Cerebellar cortex (tissue), 1 donor: ENCODE data around the gene KCNIP1.
"Not testable (repeated sequence)": the region's sequence is repeated elsewhere in the genome, so short reads cannot be mapped to it uniquely, and the experiment has no call there.

Source experiments
- DNase-seq: peaks from one replicate; pipeline ENCODE4 v3.0.0-alpha.2; 2015; ENCODE audit warnings: low spot score

The KCNIP1 gene

DNA sequence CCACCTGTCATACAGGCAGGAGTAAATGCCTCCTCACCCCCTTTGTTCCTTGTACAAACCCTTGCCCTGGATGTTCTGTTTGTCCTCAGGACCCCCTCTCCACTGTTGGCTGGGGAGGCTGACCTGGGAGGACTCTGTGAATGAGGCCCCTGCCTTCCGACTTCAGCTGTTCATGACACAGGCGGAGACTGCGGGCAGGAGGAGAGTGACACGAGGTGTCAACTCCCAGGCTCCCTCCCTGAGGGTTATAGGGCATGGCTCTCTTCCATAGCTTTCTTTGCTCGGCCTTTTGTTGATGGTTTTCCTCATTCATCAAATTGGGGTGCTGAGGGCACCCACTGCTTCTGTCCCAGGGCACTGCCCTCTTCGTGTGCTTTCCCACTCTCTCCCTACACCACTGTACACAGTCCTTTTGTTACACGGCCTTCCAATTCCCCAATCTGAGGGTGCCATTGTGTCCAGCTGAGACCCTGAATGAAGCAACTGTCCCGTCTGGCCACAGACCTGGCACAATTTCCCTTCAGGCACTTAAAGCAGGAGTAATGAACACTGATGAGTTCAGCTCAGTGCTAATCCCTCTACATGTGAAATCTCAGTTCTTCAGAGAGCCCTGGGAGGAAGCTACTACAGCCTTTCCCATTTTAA lies 33.8 kb downstream of the KCNIP1 start:
- DNase-seq, result no peak

DNA sequence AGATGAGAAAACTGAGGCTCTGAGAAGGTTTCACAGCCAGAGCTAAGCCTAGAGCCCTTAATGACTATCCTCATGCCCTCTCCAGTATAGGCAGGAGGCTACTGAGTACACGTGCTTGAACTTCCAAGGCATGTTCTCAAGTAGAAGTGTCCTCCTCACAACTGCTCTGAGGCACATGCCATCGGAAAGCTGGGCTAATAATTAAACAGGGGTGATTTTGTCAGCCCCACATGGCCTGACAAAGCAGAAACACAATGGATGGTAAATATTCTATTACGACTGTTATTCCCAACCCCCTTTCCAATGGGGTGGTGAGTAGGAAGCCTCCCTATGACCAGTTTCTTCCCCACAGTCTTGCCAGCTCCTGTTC lies 34.3 kb downstream of the KCNIP1 start:
- no peak for DNase-seq

DNA sequence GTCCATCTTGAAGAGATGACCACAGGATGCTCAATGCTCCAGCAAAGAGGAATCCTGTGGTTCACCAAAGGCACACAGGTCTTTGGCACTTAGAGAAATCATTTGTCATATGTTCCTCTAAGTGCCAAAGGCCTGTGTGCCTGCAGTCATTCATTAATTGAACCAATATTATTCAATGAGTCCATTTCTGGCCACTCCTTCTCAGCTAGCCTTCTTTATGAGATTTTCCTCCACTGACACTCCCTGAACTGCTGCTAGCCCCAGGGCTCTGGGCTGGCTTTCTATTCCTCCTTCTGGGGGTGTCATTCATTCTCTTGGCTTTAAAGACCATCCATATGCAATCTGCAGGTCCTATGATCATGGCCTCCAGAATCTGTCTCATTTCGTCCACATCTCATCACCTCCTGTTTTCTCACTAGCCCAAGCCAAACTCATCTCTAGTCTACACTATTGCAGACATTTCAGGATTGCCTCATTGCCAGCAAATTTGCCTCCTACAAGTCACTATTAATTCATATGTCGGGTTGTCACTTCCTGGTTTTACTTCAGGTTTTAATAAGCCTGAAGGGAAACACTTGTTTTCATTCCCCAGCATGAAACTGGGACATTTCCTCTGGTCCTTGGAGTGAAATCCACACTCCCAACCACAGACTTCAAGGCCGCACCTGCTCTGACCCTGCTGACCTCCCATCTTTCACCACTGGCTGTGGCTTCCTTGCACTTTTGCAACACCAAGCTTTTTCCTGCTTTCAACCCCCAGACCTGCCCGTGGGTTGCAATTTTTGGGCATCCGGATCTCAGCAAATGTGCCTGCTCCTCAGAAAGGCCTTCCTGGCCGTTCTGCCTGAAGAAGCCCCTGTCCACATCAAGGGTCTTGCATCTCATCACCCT lies 35.1 kb downstream of the KCNIP1 start:
- no peak for DNase-seq

DNA sequence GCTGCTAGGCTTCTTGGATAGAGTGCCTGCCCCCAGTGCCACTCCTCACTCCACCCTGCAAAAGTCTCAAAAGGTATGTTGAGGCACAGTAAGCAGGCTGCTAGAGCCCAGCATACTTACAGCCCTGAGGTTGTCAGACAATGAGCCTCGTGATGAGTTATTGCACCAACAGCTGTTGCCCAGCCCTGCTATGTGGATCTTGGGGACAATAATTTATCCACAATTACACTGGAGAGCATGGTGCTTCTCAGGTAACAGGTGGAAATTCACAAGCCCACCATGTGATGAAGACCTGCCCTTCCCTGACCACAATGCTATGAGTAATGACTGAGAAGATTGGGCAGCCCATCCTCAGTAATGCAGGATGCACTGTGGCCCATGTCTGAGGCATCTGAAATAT lies 36.5 kb downstream of the KCNIP1 start:
- no peak for DNase-seq

DNA sequence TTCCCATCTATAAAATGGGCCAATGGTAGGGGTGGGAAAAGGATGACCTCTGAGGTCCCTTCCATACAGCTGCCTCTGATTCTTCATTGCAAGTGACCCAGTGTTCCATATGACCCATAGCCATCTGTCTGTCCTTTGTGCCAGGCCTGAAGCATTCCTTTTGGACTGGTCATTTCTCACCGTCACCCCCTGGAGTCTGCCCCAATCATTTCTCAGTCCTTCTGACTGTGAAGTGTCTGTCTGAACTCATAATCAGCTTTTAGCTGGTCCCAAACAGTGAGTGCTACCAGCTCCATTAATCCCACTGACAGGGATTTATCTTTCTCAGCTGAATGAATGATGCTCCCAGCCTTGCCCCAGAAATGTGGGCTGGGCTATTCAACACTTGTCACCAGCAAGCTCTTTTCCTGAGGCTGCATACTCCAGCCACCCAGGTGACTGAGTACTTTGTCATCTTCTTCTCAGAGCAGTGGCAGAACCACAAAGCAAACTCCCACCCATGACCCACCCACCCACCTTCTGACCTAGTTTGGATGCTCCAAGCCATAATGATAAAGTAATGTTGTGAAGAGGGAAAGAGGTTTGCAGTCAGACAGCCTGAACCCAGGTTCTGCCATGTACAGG lies 37.4 kb downstream of the KCNIP1 start:
- no peak for DNase-seq

DNA sequence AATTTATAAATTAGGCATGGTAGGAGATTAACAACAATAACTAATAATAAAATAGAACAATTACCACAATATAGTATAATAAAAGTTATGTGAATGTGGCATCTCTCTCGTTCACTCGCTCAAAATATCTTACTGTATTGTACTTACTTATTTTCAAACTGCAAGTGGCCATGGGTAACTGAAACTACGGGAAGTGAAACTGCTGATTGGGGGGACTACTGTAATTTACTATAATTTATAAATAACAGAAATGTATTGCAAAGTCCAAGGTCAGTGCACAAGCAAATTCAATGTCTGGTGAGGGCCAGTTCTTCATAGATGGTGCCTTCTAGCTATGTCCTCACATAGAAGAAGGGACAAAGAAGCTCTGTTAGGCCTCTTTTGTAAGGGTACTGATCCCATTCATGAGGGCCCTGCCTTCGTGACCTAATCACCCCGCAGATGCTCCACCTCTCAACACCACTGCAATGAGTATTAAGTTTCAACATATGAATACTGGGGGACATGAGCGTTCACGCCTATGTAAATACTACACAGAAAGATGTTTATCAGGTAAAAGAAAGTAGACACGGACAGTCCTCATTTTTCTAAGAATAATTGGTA lies 39.0 kb downstream of the KCNIP1 start:
- DNase-seq, result no peak

DNA sequence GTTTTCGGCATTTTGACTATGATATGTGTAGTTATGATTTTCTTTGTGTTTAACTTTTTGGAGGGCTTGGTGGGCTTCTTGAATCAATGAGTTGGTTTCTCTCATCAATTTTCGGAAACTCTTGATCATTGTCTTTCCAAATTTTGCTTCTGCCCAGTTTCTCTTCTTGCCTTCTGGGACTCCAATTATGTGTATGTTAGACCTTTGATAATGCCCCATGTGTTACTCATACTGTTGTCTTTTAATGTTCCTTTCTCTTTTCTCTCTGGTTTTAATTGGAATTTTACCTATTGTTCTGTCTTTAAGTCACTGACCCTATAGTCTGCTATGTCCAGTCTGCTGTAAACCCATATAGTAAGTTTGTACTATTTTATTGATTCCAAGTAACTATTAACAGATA lies 41.5 kb downstream of the KCNIP1 start:
- DNase-seq, result no peak

DNA sequence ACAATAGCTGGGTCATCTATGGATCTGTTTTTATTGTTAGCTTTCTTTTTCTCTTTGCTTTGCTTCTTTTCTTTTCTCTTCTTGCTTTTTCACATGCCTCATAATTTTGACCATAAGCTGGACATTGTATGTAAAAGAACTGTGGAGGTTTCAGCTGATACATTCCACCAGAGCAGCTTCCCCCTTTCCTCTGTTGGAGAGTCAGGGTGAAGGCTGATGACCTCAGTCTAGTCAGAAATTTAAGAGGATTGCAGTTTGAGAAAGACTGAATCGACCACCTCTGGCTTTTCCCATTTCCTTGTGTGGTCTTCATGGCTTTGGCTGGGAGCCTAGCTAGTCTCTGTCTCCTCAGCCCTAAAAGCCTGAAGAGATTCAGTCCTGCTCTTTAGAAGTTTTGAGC lies 42.0 kb downstream of the KCNIP1 start:
- DNase-seq, result no peak

DNA sequence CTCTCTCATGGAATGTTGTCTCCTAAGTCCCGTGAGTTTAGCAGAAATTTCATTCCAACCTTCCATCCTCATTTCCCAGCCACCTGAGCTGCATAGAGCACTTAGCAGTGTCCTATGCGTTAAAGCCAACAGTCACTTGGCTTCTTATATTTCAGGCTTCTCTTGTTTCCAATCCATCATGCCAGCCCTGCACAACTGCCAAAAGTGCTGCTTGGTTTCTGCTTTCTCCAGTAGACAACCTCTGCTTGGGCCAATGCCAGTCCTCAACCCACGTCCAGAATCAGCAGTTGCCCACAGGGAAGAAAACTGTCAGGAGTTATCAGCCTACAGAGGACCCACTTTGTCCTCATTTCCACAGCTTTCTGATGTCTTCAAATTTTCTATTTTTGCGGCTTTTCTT lies 42.5 kb downstream of the KCNIP1 start:
- DNase-seq, result no peak

DNA sequence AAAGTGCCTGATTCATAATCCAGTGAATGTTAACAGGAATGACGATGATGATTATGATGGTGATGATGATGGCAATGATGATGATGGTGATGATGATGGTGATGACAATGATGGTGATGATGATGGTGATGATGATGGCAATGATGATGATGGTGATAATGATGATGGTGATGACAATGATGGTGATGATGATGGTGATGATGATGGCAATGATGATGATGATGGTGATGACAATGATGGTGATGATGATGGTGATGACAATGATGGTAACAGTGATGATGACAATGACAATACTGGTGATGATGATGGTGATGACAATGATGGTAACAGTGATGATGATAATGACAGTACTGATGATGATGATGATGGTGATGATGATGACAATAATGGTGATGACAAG lies 46.6 kb downstream of the KCNIP1 start:
- DNase-seq, result not testable (repeated sequence)

DNA sequence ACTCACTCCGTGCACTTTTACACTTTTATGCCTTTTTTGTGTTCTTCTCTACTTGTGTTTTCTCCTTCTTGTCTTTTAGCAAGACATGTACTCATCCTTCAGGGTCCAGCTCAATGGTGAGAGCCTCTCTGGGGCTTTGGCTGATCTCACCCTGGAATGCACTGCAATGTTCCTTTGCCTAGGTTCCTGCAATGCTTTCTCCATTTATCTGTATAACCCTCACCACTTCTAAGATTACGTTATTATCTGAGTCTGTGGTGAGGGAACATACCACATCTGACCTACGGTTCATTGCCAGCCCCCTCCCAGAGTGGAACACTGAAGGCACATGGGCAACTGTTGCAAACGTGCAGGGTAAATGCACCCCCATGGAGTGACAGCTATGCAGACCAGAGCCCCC lies 47.3 kb downstream of the KCNIP1 start:
- no peak for DNase-seq

DNA sequence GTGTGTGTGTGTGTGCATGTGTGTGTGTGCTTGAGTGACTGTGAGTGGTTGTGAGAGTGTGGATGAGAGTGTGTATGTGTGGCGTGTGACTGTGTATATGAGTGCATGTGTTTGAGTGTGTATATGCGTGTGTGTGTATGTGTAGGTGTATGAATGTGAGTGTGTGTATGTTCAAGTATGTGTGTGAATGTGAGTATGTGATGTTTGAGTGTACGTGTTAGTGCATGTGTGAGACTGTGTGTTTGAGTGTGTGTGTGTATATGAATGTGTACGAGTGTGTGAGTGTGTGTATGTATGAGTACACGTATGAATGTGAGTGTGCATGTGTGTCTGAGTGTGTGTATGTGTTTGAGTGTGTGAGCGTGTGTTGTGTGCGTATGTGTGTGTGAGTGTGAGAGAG lies 47.8 kb downstream of the KCNIP1 start:
- DNase-seq, result no peak

DNA sequence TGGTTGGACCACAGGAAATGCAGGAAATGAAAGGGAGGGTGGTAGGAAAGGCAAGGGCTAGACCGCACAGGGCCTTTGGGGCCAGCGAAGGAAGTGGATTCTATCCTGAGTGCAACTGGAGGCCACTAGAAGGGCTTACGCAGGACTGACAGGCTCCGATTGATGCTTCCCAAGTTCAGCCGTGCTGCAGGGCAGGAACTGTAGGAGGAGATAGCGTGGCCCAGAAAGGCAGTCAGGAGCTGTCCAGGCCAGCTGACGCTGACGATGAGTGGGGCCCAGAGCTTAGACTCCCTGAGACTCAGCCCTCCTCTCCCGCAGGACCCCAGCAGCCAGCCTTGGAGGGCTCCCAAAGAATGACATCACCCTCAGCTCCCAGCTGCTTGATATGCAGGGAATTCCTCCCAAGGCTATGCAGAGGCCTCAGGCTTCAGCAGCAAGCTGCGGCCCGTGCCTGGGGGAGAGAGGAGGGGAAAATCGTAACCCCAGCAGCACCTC lies 48.8 kb downstream of the KCNIP1 start:
- peak; percentile 55 for DNase-seq

DNA sequence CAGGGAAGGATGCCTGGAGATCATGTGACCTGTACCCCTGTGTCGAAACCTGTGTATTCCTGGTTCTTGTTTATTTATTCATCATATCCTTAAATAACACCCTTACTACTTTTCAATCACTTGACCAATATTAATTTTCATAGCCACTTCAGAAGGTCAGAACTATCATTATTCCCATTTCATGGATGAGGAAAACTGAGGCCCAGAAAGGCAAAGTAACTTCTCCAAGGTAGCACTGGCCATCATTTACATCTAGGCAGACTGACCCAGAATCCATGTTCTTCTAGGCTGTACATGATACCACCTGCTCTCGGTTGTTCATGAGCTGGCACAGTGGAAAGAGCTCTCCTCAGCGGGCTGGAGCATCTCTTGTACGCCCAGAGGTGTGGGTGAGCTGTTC lies 49.4 kb downstream of the KCNIP1 start:
- no peak for DNase-seq

DNA sequence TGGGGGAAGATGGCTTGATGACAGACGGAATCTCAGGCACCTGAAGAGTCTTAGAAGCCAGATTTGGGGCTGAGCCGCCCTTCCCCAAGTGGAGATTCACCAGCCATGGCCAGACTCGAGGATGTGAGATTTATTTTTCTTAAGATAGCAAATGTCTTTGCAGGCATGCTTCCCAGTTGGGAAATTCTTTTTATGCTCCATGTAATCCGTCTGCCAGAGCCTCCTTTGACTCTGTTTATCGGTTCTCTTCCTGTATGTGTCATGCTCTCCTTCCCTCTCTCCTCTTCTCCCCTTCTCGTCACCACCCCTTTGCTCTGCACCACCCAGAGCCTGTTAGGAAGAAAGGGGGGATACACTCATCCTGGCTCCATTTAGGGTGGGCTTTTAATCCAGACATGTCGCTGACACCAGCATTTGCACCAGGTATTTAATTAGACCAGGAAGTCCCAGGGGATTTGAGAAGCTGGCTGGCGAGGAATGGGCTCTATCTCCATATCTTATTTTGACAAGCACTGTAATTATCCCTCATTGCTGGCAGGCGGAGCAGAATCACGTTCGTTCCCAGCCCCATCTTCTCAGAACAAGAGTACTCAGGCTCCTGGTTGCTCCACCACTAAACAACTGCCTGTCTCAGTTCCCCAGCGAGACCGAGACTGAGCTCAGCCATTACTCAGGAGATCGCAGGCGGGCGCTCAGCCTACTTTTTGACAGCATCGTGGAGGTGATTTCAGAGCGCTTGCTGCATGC lies 50.9 kb downstream of the KCNIP1 start:
- DNase-seq, result no peak

DNA sequence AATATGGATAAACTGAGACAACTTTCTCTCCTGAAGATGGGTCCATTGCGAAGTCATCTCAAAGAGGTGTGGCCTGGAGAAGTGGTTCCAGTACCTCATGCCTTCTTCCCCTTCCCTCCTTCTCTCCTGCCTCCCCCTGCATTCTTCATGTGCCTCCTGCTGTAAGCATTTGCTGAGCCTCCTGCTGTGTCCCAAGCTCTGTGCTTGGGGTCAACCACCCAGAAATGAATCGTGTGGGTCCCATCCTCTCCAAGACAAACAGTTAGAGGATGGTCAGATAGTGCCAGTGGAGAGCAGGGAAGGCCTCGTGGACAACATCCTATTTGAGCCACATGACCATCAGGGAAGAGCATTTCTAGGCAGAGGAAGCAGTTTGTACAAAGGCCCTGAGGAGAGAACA lies 53.5 kb downstream of the KCNIP1 start:
- no peak for DNase-seq

DNA sequence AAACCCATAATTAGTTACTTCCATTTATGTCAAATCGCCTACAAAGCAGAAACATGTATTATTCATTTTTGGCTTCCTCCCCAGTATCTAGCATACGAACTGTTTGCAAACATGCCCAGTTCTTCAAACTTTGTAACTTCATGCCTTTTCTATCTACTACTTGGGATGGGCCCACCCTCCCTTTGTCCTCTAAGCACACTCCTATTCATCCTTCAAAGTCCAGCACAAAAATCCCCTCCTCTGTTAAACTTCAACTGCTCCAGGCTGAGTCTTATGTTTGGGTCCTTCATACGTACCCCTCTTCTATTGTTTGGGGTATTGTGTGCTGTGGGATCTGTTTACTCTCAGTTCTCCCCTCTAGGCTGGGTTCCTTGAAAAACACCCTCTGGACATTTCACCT lies 55.5 kb downstream of the KCNIP1 start:
- DNase-seq, result no peak

DNA sequence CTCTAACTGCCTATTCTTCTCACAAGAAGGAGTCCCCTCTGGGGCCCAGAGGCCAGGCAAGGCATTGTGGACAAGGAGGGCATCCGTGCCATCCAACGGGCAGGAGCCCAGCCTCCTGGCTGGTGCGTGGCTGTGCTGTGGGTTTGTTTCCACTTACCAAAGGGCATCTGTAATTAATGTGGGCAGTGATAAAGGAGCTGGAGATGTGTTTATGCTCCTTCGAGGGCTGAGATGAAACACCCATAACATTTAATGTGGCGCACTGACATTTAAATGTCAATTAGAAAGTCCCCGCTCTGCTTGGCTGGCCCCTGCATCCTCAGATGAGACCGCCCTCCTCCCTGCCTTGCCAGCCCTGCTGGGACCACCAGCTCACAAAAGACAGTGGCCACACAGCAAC lies 57.1 kb downstream of the KCNIP1 start:
- no peak for DNase-seq

DNA sequence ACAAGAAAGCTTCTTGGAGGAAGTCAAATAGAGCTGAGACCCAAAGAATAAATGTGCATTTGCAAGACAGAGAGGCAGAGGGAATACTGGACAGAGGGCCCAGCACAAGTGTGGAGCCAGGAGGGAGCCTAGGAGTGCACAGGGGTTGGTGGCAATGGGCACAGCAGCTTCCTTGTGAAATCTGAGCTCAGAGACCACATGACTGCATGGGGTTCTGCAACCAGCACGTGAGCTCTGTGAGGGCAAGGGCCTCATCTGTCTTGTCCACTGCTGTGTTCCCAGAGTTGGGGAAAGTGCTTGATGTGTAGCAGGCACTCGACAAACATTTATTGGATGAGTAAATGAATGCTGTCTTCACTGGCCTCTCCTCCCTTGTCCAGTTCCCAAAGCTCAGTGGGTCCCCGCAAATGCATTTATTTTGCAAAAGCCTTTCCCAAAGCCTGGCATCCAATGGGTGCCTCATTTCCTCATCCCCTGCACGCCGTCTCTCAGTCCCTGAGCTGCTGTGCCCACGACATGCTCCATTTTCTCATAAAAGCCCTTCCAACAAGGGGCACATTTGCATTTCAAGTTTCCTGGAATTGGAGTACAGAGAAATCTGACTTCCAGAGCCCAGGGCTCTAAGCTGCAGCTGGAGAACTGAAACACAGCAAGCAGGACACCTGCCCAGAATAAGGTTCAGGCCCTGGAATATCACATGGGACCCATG lies 58.5 kb downstream of the KCNIP1 start:
- no peak for DNase-seq

DNA sequence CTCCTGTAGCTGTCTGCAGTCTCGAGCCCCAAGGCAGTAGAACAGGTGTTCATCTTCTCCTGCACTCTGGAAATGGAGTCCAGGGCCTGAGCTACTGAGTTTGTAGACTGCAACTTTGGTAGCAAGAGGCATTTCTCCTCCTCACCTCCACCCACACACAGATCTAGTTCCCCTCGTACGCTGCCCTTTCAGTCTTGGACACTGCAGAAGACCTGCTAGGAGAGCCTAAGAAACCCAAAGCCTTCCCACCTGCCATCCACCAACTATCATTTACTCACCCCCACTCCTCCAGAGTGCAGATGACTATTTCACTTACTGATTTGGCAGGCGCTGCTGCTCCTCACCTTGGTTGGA lies 59.0 kb downstream of the KCNIP1 start:
- DNase-seq, result no peak

DNA sequence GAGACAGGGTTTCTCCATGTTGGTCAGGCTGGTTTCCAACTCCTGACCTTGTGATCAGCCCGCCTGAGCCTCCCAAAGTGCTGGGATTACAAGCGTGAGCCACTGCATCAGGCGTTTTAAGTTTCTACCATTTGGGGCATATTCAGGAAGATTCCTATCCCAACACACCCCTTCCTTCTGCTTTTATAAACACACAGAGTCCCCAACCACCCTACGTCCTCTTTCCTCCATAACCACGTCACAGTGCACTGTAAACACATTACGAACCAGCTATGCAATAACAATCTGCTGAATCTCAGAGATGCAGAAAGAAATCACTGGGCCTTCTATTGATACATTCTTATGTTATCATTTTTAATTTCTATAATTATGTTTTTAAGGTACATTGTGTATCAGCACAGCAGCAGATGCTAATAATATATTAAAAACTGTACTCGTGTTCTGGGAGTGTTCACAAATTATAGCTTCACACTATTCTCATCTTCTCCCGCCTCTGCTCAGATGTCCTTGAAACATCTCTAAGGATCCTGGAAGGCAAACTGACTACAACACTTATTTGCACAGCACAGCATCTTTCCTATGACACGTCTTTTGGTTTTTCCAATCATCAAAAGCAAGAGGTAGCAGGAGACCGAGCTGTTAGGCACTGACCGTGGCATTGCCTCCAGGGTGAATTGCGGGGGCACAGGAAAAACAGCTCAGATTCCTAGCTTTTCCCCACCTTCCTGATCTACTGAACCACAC lies 60.2 kb downstream of the KCNIP1 start:
- DNase-seq, result no peak
